Measurements from ENCODE around the gene PLIN3. TPM values are rescaled to one million over a fixed set of nuclear protein-coding genes. Genes with fewer than 3 reads are reported as not detected.

PLIN3 gene
- total and polyA plus RNA-seq, 9 of the 15 experiments (the other 6 are each of a cell fraction or from before 2014, with no cell fraction given) = 7.5 to 75.6 (median 43.1) TPM

DNA sequence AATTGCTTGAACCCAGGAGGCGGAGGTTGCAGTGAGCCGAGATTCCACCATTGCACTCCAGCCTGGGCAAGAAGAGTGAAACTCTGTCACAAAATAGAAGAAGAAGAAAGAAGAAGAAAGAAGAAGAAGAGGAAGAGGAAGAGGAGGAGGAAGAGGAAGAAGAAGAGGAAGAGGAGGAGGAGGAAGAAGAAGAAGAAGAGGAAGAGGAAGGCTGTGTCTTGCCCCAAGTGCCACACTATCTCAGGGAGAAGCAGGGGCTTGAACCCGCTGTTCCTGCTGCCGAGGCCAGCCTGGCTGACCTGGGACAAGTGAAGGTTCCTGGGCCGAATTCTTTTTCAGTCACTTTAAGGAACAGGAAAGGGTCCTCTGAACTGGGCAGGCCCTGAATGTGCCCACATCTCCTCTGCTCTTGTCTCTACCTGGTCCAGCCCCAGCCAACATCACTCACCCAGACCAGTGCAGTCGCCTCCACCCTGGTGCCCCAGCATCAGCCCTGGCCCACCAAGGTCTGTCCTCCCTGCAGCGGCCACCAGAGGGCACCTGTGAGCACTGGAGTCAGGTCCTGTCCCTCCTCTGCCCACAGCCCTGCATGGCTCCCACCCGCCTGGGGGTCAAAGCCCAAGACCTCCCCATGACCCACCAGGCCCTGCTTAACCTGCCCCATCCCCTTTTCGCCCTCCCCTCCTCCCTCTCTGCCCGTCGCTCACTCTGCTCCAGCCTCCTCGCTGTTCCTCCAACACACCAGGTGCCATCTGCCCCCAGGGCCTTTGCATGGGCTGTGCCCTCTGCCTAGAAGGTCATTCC, 55.9 kb downstream of the PLIN3 start (continued):
- TF ChIP-seq ZNF212 (CRISPR knock-in tag; IDR thresholded peaks at IDR 0.05) = no peak
- no peak for TF ChIP-seq MAFF (IDR thresholded peaks at IDR 0.05; ENCODE audit: low read length)
- 0 out of 2 replicates have a peak, but pooled peaks have one; percentile 31 for TF ChIP-seq MTA3 (IDR thresholded peaks at IDR 0.05; ENCODE audit: borderline replicate concordance)
- TF ChIP-seq ZNF217 (CRISPR knock-in tag; IDR thresholded peaks at IDR 0.05) = no peak
- TF ChIP-seq HDAC1 (IDR thresholded peaks at IDR 0.05) = peak in 1 of 2 experiments; percentile 79; a peak in 2 of 4 replicates
- 0 out of 2 replicates have a peak, but pooled peaks have one; percentile 35 for TF ChIP-seq RBFOX2 (IDR thresholded peaks at IDR 0.05; ENCODE audit: low read depth, low read length)
- 0 out of 2 replicates have a peak, but pooled peaks have one; percentile 25 for TF ChIP-seq ZC3H8 (IDR thresholded peaks at IDR 0.05)
- TF ChIP-seq, protein P1, sequence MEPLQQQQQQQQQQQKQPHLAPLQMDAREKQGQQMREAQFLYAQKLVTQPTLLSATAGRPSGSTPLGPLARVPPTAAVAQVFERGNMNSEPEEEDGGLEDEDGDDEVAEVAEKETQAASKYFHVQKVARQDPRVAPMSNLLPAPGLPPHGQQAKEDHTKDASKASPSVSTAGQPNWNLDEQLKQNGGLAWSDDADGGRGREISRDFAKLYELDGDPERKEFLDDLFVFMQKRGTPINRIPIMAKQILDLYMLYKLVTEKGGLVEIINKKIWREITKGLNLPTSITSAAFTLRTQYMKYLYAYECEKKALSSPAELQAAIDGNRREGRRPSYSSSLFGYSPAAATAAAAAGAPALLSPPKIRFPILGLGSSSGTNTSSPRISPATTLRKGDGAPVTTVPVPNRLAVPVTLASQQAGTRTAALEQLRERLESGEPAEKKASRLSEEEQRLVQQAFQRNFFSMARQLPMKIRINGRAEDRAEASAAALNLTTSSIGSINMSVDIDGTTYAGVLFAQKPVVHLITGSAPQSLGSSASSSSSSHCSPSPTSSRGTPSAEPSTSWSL (CRISPR knock-in tag; IDR thresholded peaks at IDR 0.05; ENCODE audit: borderline replicate concordance) = no peak
- TF ChIP-seq BRD9 (IDR thresholded peaks at IDR 0.05; ENCODE audit: low read depth, partially characterized antibody) = peak; percentile 61
- no peak for TF ChIP-seq ZC3H11A (IDR thresholded peaks at IDR 0.05; ENCODE audit: low read depth, low read length)
- TF ChIP-seq ZBED1 (IDR thresholded peaks at IDR 0.05) = no peak
- TF ChIP-seq NFXL1 (CRISPR knock-in tag; IDR thresholded peaks at IDR 0.05) = no peak
- TF ChIP-seq ZNF785 (CRISPR knock-in tag; IDR thresholded peaks at IDR 0.05) = no peak
- TF ChIP-seq NELFE (IDR thresholded peaks at IDR 0.05; ENCODE audit: insufficient read depth, insufficient read length) = no peak
- TF ChIP-seq, protein P2, sequence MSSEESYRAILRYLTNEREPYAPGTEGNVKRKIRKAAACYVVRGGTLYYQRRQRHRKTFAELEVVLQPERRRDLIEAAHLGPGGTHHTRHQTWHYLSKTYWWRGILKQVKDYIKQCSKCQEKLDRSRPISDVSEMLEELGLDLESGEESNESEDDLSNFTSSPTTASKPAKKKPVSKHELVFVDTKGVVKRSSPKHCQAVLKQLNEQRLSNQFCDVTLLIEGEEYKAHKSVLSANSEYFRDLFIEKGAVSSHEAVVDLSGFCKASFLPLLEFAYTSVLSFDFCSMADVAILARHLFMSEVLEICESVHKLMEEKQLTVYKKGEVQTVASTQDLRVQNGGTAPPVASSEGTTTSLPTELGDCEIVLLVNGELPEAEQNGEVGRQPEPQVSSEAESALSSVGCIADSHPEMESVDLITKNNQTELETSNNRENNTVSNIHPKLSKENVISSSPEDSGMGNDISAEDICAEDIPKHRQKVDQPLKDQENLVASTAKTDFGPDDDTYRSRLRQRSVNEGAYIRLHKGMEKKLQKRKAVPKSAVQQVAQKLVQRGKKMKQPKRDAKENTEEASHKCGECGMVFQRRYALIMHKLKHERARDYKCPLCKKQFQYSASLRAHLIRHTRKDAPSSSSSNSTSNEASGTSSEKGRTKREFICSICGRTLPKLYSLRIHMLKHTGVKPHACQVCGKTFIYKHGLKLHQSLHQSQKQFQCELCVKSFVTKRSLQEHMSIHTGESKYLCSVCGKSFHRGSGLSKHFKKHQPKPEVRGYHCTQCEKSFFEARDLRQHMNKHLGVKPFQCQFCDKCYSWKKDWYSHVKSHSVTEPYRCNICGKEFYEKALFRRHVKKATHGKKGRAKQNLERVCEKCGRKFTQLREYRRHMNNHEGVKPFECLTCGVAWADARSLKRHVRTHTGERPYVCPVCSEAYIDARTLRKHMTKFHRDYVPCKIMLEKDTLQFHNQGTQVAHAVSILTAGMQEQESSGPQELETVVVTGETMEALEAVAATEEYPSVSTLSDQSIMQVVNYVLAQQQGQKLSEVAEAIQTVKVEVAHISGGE (CRISPR knock-in tag; IDR thresholded peaks at IDR 0.05) = no peak
- TF ChIP-seq, protein P3, sequence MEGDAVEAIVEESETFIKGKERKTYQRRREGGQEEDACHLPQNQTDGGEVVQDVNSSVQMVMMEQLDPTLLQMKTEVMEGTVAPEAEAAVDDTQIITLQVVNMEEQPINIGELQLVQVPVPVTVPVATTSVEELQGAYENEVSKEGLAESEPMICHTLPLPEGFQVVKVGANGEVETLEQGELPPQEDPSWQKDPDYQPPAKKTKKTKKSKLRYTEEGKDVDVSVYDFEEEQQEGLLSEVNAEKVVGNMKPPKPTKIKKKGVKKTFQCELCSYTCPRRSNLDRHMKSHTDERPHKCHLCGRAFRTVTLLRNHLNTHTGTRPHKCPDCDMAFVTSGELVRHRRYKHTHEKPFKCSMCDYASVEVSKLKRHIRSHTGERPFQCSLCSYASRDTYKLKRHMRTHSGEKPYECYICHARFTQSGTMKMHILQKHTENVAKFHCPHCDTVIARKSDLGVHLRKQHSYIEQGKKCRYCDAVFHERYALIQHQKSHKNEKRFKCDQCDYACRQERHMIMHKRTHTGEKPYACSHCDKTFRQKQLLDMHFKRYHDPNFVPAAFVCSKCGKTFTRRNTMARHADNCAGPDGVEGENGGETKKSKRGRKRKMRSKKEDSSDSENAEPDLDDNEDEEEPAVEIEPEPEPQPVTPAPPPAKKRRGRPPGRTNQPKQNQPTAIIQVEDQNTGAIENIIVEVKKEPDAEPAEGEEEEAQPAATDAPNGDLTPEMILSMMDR (IDR thresholded peaks at IDR 0.05 in 2 of 3, conservative IDR thresholded peaks at IDR 0.05 in 1 of 3; ENCODE audit: insufficient read depth in 2 of 3, low read depth in 1 of 3, low read length in 3 of 3) = peak; percentile 86 to 92 (median 92)
- no peak for TF ChIP-seq ZNF224 (CRISPR knock-in tag; IDR thresholded peaks at IDR 0.05)
- peak; percentile 18; the same call in 1 of the 2 replicates for TF ChIP-seq NFIC (IDR thresholded peaks at IDR 0.05)
- TF ChIP-seq, protein P4, sequence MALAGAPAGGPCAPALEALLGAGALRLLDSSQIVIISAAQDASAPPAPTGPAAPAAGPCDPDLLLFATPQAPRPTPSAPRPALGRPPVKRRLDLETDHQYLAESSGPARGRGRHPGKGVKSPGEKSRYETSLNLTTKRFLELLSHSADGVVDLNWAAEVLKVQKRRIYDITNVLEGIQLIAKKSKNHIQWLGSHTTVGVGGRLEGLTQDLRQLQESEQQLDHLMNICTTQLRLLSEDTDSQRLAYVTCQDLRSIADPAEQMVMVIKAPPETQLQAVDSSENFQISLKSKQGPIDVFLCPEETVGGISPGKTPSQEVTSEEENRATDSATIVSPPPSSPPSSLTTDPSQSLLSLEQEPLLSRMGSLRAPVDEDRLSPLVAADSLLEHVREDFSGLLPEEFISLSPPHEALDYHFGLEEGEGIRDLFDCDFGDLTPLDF (CRISPR knock-in tag; IDR thresholded peaks at IDR 0.05) = no peak
- TF ChIP-seq ZNF174 (CRISPR knock-in tag; IDR thresholded peaks at IDR 0.05) = no peak

All from K562 (cell line).